ENCODE results near the gene GPD2.

Gene GPD2

GRCh38 chr2:156435718-156436496, at the start of gene GPD2:
Gene GPD2 (plus strand): TSS chr2:156436379. CDS start chr2:156476106, 39,727 bp downstream.
- peak; percentile 96 for DNase-seq

DNA sequence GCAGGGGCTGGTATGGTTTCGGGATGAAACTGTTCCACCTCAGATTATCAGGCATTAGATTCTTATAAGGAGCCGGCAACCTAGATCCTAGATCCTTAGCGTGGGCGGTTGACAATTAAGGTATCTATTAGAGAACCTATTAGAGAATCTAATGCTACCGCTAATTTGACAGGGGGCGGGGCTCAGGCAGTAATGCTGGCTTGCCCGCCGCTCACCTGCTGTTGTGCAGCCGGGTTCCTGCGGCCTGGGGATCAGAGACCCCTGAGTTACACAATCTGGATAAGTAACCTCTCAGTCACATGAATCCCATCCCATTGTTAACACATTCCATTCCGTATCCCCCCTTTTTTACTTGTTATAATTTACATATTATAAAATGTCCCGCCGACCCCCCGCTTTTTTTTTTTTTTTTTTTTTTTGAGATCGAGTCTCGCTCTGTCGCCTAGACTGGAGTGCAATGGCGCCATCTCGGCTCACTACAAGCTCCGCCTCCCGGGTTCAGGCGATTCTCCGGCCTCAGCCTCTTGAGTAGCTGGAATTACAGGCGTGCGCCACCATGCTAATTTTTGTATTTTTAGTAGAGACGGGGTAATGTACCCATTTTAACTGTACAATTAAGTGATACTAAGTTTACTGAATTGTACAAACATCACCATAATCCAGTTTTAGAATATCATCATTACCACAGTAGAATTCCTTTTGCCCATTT, 42.0 kb upstream of the GPD2 start:
- DNase-seq = no peak

DNA sequence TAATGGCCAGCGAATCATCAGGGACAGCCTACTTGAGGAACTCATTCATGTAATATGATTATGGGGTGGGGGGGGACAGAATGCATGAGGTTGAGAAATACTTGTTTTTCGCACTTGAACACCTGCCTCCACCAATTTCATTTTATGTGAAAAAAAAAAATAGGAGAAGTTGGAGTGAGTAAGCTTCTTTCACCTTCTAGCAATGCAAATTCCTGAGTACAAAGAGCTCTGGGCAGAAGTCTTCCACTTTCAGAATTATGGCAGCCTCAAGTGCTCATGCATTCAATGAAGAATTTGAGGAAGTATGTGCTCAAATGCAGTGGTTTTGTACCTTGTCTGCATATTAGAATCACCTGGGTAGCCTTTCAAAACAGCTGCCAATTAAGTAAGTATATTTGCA, 40.1 kb upstream of the GPD2 start:
- DNase-seq = peak; percentile 71

GRCh38 chr2:156397229-156397628, 39.0 kb upstream of the GPD2 start:
- DNase-seq = no peak

- DNase-seq = no peak
Measured at GRCh38 chr2:156398176-156398575, 38.0 kb upstream of the GPD2 start.

GRCh38 chr2:156399224-156399949, 36.8 kb upstream of the GPD2 start:
- DNase-seq = peak; percentile 52

- peak; percentile 58 for DNase-seq
Measured at GRCh38 chr2:156399950-156400705, 36.1 kb upstream of the GPD2 start.

- DNase-seq = peak; percentile 84
Measured at GRCh38 chr2:156400706-156401678, 35.2 kb upstream of the GPD2 start.

DNA sequence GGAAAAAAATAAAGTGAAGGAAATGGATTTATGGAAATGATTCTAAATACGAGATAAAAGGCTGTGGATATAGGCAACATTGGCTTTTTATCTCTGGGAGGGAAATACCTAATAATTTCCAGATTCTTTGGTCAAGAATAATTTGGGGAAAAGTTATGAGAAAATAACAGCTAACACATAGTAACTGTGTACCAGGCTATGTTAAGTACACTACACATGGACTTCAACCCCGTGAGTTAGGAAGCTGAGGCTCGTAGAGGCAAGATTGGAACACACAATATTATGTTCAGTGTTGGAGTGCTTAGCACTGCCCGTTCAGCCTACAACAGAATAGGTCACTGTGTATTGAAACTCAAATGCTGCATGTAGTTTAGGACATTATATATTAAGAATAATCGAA, 34.3 kb upstream of the GPD2 start:
- no peak for DNase-seq

- DNase-seq = peak; percentile 96
Measured at GRCh38 chr2:156405586-156405985, 30.6 kb upstream of the GPD2 start.

- no peak for DNase-seq
Measured at GRCh38 chr2:156411835-156412234, 24.3 kb upstream of the GPD2 start.

- DNase-seq = no peak
Measured at GRCh38 chr2:156421851-156422250, 14.3 kb upstream of the GPD2 start.

DNA sequence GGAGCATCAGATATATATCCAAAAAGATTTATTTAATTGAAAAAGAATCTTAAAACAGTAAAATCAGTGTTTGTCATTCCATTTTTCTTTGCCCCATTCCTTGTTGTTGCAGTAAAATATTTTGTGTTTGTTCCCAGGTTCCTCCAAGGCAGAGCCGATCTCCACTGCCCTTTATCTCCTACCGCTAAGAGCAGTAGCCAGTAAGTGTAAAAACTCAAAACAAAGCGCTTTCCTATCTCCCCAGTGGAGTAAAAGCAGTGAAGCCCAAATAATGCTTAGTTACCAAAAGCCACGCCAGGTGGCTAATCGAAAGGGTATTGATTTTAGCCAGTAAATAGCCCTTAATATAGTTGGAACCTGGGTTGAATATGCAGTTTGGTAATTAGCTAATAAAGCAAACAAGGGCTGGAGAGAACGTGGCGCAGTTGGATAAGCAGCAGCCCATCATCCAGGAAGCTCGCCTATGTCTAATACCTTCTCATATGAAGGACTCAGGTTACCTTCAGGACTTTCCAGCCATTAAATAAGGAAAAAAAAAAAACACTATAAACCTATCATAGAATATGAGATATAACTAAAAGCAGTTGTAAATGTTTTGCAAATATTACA, 12.4 kb upstream of the GPD2 start:
- DNase-seq = no peak

GRCh38 chr2:156427074-156427473, 9.1 kb upstream of the GPD2 start:
- no peak for DNase-seq

- DNase-seq = no peak
Measured at GRCh38 chr2:156429211-156429610, 7.0 kb upstream of the GPD2 start.

DNA sequence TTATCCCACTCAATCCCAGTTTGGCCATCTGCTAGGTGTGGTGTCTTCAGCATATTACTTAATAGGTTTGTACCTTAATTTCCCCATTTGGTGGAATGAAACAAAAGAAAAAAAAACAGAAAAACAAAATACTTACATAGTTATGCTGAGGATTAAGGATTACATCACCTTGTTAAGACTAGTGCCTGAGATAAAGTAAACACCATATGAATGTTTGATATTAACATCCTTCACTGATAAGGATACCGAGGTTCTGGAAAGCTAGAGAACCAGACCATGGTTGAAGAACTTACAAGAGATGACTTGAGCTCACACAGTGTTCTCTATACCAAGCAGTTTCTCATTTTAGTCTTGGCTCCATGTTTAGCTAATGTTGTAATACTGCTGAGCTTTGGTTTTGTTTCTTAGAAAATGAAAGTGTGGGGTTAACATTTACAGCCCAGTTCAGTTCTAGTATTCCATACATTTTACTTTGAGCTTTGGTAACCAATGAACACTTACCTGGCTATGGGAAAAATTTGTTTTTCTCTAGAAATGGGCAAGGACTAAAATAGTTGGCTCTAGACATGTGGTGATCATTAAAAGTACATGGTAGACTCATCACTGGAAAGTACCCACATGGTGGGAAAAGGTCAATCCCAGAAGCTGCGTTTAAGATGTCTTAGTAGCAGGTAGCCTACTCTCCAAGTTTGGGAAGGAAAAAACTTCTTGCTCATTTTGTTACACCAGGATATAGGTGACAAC, 5.8 kb upstream of the GPD2 start:
- peak; percentile 73 for DNase-seq

- peak; percentile 89 for DNase-seq
Measured at GRCh38 chr2:156430980-156431358, 5.2 kb upstream of the GPD2 start.

DNA sequence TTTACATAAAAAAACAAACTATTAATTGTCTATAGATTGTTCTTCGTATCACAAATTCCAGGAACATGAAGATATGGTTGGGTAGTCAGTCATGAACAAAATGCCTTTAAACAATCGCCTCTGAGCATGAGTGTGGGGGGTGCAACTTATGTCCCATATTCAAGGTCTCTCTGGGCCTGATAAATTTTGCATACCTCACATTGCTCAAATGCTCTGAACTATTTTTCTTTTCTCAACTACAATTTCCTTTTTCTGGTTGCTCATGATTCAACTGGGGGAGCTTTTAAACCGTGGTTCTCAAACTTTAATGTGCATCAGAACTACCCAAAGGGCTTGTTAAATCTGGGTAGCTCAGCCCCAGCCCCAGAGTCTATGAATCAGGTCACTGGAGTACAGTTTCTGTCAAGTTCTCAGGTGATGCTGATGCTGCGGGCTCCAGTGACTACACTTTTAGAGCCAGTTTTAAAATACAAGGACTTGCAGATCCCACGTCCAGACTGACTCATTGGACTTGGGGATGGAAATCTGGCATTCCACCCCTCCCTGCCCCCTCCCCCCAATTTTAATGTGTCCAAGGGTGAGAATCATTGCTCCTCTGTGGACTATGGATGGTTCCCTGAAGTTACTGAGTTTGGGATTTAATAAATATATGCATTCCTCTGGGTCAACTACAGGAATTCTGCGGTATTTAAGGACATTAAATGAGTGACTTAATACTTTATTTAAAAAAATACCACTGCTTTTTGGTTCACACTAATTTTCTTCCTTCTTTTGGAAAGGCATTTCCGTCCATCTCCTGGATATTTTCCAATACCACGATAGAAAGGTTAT, 1.5 kb upstream of the GPD2 start:
- no peak for DNase-seq

DNA sequence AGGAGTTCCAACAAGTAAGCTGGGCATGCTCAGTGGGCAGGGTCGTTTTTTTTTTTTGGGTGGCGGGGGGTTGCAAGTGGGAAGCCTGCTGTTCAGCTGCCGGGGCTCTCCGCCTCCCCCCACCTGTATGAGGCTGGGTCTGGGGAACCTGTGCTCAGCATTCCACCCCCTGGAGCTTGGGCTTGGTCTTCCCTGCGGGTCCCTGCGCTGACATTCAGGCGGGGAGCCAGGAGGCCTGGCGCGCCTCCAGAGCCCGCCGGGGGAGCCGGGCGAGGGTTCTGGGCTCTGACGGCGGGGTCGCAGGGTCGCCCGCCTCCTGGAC, 822 bp upstream of the GPD2 start:
- DNase-seq = no peak

Data from suppressor macrophage treated with lipopolysaccharide for 4 hours (primary cell).